SK-N-SH treated with all-trans-retinoic acid at 6 μM for 48 hours (cell line): ENCODE measurements around the gene SDHB.

Experiments used
- ARNTL ChIP-seq: fragments of 450-650 bp; formaldehyde crosslinking; IDR thresholded peaks from 2 replicates; pipeline ENCODE4 v1.5.0; 2020; ENCODE audit warnings: low read depth, mild to moderate bottlenecking, moderate library complexity, borderline replicate concordance
- SNAI2 ChIP-seq: fragments of 250-450 bp; sonication (Bioruptor Pico); IDR thresholded peaks from 2 replicates; pipeline ENCODE4 v1.5.0; 2020; ENCODE audit warnings: mild to moderate bottlenecking, moderate library complexity
- ZFP30 ChIP-seq: fragments of 450-650 bp; formaldehyde crosslinking; IDR thresholded peaks from 2 replicates; pipeline ENCODE4 v1.5.0; 2022; ENCODE audit warnings: mild to moderate bottlenecking, moderate library complexity
- TF ChIP-seq, protein P1 (sequence below): fragments of 250-450 bp; sonication (Bioruptor Pico); IDR thresholded peaks from 2 replicates; pipeline ENCODE4 v1.8.0; 2020; ENCODE audit warnings: mild to moderate bottlenecking, moderate library complexity, borderline replicate concordance

DNA sequence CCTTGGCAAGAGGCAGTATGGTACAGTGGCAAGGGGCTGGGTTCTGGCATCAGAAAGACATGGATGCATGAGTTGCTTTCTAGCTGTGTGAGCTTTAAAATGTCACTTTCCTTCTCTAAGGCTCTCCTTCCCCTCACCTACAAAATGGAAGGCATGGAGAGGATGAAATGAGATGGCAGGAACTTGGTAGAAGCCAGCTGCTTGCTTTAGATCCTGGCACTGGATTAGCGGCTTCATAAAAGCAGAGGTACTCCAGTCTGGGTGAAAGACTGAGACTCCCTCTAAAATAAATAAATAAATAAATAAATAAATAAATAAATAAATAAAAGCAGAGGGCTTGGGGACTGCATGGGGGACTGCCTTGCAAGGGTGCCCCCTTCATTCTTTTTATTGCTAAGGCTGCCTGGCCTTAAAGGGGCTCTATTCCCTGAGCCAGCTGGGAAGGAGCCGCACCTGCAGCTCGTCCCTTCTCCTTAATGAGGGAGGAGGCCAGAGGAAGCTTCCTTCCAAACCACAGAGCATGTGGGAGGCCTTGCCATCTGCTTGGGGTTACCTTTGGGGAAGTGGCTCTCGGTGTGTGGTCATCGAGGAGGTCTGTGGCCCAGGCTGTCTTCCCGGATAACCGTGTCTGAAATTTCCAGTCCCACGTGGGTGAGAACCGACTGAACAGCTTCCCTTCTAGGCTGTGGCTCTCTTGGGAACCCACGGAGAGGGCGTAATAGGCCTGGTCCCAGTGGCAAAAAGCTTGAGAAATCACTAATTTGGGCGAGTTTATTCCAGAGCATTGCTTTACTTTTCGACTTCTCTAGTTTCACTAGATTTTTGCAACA is 40.1 kb downstream of the SDHB start:
- no peak for TF ChIP-seq SNAI2 (CRISPR knock-in tag)
- TF ChIP-seq ARNTL (CRISPR knock-in tag) = no peak
- no peak for TF ChIP-seq ZFP30 (CRISPR knock-in tag)
- TF ChIP-seq, protein P1, sequence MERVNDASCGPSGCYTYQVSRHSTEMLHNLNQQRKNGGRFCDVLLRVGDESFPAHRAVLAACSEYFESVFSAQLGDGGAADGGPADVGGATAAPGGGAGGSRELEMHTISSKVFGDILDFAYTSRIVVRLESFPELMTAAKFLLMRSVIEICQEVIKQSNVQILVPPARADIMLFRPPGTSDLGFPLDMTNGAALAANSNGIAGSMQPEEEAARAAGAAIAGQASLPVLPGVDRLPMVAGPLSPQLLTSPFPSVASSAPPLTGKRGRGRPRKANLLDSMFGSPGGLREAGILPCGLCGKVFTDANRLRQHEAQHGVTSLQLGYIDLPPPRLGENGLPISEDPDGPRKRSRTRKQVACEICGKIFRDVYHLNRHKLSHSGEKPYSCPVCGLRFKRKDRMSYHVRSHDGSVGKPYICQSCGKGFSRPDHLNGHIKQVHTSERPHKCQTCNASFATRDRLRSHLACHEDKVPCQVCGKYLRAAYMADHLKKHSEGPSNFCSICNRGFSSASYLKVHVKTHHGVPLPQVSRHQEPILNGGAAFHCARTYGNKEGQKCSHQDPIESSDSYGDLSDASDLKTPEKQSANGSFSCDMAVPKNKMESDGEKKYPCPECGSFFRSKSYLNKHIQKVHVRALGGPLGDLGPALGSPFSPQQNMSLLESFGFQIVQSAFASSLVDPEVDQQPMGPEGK (CRISPR knock-in tag) = no peak
